ENCODE results near the gene KRTAP5-9.

KRTAP5-9 gene

DNA sequence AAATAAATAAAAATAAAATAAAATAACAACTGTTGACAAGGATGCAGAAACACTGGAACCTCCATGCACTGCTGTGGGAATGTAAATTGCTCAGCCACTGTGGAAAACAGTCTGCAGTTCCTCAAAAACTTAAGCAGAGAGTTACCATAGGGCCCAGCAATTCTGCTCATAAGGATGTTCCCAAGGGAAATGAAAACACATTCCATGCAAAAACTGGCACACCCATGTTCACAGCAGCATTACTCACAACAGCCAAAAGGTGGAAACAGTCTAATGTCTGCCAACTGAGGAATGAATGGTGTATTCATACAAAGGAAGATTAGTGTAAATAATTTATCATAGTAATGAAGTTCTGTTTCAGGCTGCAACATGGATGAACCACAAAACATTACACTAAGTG, 13.9 kb downstream of the KRTAP5-9 start:
- Histone ChIP-seq H3K27me3 (ENCODE audit: insufficient read depth, low read depth) (no peaks in the 10 kb centered on the region), H3K36me3 (ENCODE audit: insufficient read depth) (no peaks in the 10 kb centered on the region), H4K20me1 (ENCODE audit: insufficient read depth) (no peaks in the 10 kb centered on the region), H3K79me2 (ENCODE audit: insufficient read depth, low read depth) (no peaks in the 10 kb centered on the region), H3K27ac (no peak overlapping the region), H3K4me1 (ENCODE audit: low read depth, poor library complexity, severe bottlenecking) (no peaks in the 10 kb centered on the region), H2AFZ (ENCODE audit: low read depth) (no peak overlapping the region), H3K4me2 (no peak overlapping the region), H3K9ac (no peak overlapping the region), H3K4me3 (IDR thresholded peaks at IDR 0.05; ENCODE audit: insufficient read depth, low read depth, low read length) (no peak overlapping the region)
- no peak for TF ChIP-seq CTCF (conservative IDR thresholded peaks at IDR 0.05; ENCODE audit: low read depth, low read length)

GRCh38 chr11:71563406-71563805, 15.2 kb downstream of the KRTAP5-9 start:
- no peaks in the 10 kb centered on the region for H4K20me1 ChIP-seq (ENCODE audit: insufficient read depth)
- no peak overlapping the region for H3K9ac ChIP-seq
- H3K4me2 ChIP-seq, result no peak overlapping the region
- no peak overlapping the region for H2AFZ ChIP-seq (ENCODE audit: low read depth)
- no peak overlapping the region for H3K4me3 ChIP-seq (IDR thresholded peaks at IDR 0.05; ENCODE audit: insufficient read depth, low read depth, low read length)
- H3K4me1 ChIP-seq (ENCODE audit: low read depth, poor library complexity, severe bottlenecking), result no peaks in the 10 kb centered on the region
- H3K27me3 ChIP-seq (ENCODE audit: insufficient read depth, low read depth), result no peaks in the 10 kb centered on the region
- H3K36me3 ChIP-seq (ENCODE audit: insufficient read depth), result no peaks in the 10 kb centered on the region
- no peak for TF ChIP-seq CTCF (conservative IDR thresholded peaks at IDR 0.05; ENCODE audit: low read depth, low read length)
- H3K27ac ChIP-seq, result no peak overlapping the region
- no peaks in the 10 kb centered on the region for H3K79me2 ChIP-seq (ENCODE audit: insufficient read depth, low read depth)

DNA sequence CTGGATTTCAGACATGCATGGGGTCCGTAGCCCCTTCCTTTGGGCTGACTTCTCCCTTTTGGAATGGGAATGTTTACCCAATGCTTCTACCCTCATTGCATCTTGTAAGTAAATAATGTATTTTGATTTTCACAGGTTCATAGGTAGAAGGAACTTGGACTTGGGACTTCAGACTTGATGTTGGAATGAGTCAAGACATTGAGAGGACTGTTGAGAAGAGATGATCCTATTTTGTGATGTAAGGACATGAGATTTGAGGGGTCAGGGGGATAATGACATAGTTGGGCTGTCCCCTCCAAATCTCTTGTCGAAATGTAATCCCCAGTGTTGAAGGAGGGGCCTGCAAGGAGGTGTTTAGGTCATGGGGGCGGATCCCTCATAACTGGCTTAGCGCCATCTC, 16.2 kb downstream of the KRTAP5-9 start:
- no peak overlapping the region for H3K27ac ChIP-seq
- H3K79me2 ChIP-seq (ENCODE audit: insufficient read depth, low read depth), result no peaks in the 10 kb centered on the region
- no peak overlapping the region for H3K9ac ChIP-seq
- H3K4me3 ChIP-seq (IDR thresholded peaks at IDR 0.05; ENCODE audit: insufficient read depth, low read depth, low read length), result no peak overlapping the region
- no peaks in the 10 kb centered on the region for H3K27me3 ChIP-seq (ENCODE audit: insufficient read depth, low read depth)
- H3K4me1 ChIP-seq (ENCODE audit: low read depth, poor library complexity, severe bottlenecking), result no peaks in the 10 kb centered on the region
- H2AFZ ChIP-seq (ENCODE audit: low read depth), result no peak overlapping the region
- no peaks in the 10 kb centered on the region for H3K36me3 ChIP-seq (ENCODE audit: insufficient read depth)
- H3K4me2 ChIP-seq, result no peak overlapping the region
- no peaks in the 10 kb centered on the region for H4K20me1 ChIP-seq (ENCODE audit: insufficient read depth)
- TF ChIP-seq CTCF (conservative IDR thresholded peaks at IDR 0.05; ENCODE audit: low read depth, low read length), result no peak

- no peak for TF ChIP-seq CTCF (conservative IDR thresholded peaks at IDR 0.05; ENCODE audit: low read depth, low read length)
- H3K4me2 ChIP-seq, result no peak within 1 kb of the TSS
Observed at GRCh38 chr11:71565263-71565662, 17.0 kb downstream of the KRTAP5-9 start, which contains the start of gene KRTAP5-10. KRTAP5-10 (plus strand) TSS chr11:71565563; CDS start chr11:71565588, 25 bp downstream.

More at GRCh38 chr11:71565263-71565662, 17.0 kb downstream of the KRTAP5-9 start, which contains the start of gene KRTAP5-10:
- H3K36me3 ChIP-seq (ENCODE audit: insufficient read depth), result no peaks in the 10 kb centered on the region
- H3K27ac ChIP-seq, result no peak within 1 kb of the TSS
- H2AFZ ChIP-seq (ENCODE audit: low read depth), result no peak within 1 kb of the TSS
- no peak within 1 kb of the TSS for H3K9ac ChIP-seq
- no peaks in the 10 kb centered on the region for H3K27me3 ChIP-seq (ENCODE audit: insufficient read depth, low read depth)
- H3K79me2 ChIP-seq (ENCODE audit: insufficient read depth, low read depth), result no peaks in the 10 kb centered on the region
- no peaks in the 10 kb centered on the region for H3K4me1 ChIP-seq (ENCODE audit: low read depth, poor library complexity, severe bottlenecking)
- no peaks in the 10 kb centered on the region for H4K20me1 ChIP-seq (ENCODE audit: insufficient read depth)
- no peak within 1 kb of the TSS for H3K4me3 ChIP-seq (IDR thresholded peaks at IDR 0.05; ENCODE audit: insufficient read depth, low read depth, low read length)
